Heart left ventricle (tissue), 13 donors: ENCODE results near the gene PLAGL2.

Experiments
- POLR2A ChIP-seq, 2 donors: fragments of 450-650 bp; IDR thresholded peaks; one replicate each; pipeline ENCODE4 v1.6.1; 2017; ENCODE audit warnings: antibody characterized with exemption in 2 of 2, mild to moderate bottlenecking in 2 of 2, moderate library complexity in 2 of 2
- TF ChIP-seq, protein P1 (sequence below), 12 donors: fragments of 200-600 bp; sonication (generic) in 4 of 12; IDR thresholded peaks; one replicate each; pipeline versions ENCODE4 v1.5.0 to v1.8.0; 2018 to 2022; ENCODE audit warnings: antibody characterized with exemption in 12 of 12, mild to moderate bottlenecking in 5 of 12
- donor health status: ischemic (EF 13 %, LVEDD 7.1; RV severe dilation, severe dysfunction).
- donor health status: DM: no; HTN: yes; CAD: no.
- donor health status: DM: no; HTN: no; CAD: no.
- donor health status: ischemic (EF 25% LVEDD 6.9; RV normal size, moderate dysfunction).
- donor health status: ischemic (EF 25% LVEDD 5.7; RV mildly dilated, moderate dysfunction).
- donor health status: ischemic (EF 35%, LVEDD 5.7; RV mildly dilated, moderate dysfunction).
- donor health status: nonischemic (EF 11% LVEDD 7.7; RV severe dilation, severe dysfunction).
- donor health status: DM: yes; HTN: yes; CAD: no.
- donor health status: PGD.
- donor health status: ischemic (EF 29% LVEDD 5.4; RV normal size, mild dysfunction).
- donor health status: nonischemic (EF 23%, LVEDD 6.1; RV moderate dilation, normal function).

GRCh38 chr20:32167552-32167951 is 40.0 kb downstream of the PLAGL2 start:
- TF ChIP-seq, protein P1, sequence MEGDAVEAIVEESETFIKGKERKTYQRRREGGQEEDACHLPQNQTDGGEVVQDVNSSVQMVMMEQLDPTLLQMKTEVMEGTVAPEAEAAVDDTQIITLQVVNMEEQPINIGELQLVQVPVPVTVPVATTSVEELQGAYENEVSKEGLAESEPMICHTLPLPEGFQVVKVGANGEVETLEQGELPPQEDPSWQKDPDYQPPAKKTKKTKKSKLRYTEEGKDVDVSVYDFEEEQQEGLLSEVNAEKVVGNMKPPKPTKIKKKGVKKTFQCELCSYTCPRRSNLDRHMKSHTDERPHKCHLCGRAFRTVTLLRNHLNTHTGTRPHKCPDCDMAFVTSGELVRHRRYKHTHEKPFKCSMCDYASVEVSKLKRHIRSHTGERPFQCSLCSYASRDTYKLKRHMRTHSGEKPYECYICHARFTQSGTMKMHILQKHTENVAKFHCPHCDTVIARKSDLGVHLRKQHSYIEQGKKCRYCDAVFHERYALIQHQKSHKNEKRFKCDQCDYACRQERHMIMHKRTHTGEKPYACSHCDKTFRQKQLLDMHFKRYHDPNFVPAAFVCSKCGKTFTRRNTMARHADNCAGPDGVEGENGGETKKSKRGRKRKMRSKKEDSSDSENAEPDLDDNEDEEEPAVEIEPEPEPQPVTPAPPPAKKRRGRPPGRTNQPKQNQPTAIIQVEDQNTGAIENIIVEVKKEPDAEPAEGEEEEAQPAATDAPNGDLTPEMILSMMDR (IDR thresholded peaks at IDR 0.05): no peak
- TF ChIP-seq POLR2A (IDR thresholded peaks at IDR 0.05): no peak
